Vagina (tissue), 2 donors: ENCODE measurements around the gene PHF13. TPM values are rescaled to one million over a fixed set of nuclear protein-coding genes. Genes with fewer than 3 reads are reported as not detected.

Experiments used
- DNase-seq, 2 donors: peaks; one replicate each; pipeline ENCODE4 v3.0.0-alpha.2; 2017; ENCODE audit errors: extremely low spot score in 2 of 2
- H3K27ac ChIP-seq: fragments of 200-600 bp; sonication (generic); one replicate; pipeline ENCODE4 v1.5.1; 2019
- H3K27me3 ChIP-seq: fragments of 200-600 bp; sonication (generic); one replicate; pipeline ENCODE4 v1.5.1; 2019
- H3K36me3 ChIP-seq, 2 donors: fragments of 200-600 bp; sonication (generic); one replicate each; pipeline ENCODE4 v1.5.1; 2017 to 2019
- H3K4me1 ChIP-seq: fragments of 200-600 bp; sonication (generic); one replicate; pipeline ENCODE4 v1.5.1; 2019
- H3K4me3 ChIP-seq, 2 donors: fragments of 200-600 bp; sonication (generic); 1 replicate in 1 of 2; 2 replicates in 1 of 2; pipeline ENCODE4 v1.5.1; 2016 to 2019
- H3K9me3 ChIP-seq: fragments of 200-600 bp; sonication (generic); one replicate; pipeline ENCODE4 v1.5.1; 2019
- POLR2A ChIP-seq, 2 donors: fragments of 450-650 bp; IDR thresholded peaks; one replicate each; pipeline ENCODE4 v1.6.1; 2017; ENCODE audit warnings: antibody characterized with exemption in 2 of 2, mild to moderate bottlenecking in 2 of 2, moderate library complexity in 2 of 2
- POLR2AphosphoS5 ChIP-seq, 2 donors: sonication (generic); formaldehyde crosslinking; IDR thresholded peaks; one replicate each; pipeline ENCODE4 v1.9.0; 2017; ENCODE audit warnings: antibody characterized with exemption in 2 of 2, mild to moderate bottlenecking in 2 of 2, low read depth in 1 of 2; ENCODE audit not compliant: insufficient read depth in 1 of 2
- intact Hi-C: fragments of 100-400 bp; cut with DNase I; formaldehyde crosslinking; loops from one replicate; pipeline ENCODE4 v1.15.1; 2023
- total RNA-seq: library from RNA; depleted of rRNA; stranded (reverse); fragments of >200 nt; gene quantifications from one replicate; pipeline ENCODE4 v1.2.3, GENCODE V29; 2016
- TF ChIP-seq, protein P1 (sequence below), 3 experiments: fragments of 450-650 bp in 2 of 3; fragments of 200-600 bp in 1 of 3; sonication (generic) in 1 of 3; IDR thresholded peaks; one replicate each; pipeline ENCODE4 v1.5.1; 2017 to 2019; ENCODE audit warnings: antibody characterized with exemption in 3 of 3, mild to moderate bottlenecking in 2 of 3, moderate library complexity in 2 of 3

Gene PHF13
- total RNA-seq, 1 donor from 2014 or later = 21.6 TPM

DNA sequence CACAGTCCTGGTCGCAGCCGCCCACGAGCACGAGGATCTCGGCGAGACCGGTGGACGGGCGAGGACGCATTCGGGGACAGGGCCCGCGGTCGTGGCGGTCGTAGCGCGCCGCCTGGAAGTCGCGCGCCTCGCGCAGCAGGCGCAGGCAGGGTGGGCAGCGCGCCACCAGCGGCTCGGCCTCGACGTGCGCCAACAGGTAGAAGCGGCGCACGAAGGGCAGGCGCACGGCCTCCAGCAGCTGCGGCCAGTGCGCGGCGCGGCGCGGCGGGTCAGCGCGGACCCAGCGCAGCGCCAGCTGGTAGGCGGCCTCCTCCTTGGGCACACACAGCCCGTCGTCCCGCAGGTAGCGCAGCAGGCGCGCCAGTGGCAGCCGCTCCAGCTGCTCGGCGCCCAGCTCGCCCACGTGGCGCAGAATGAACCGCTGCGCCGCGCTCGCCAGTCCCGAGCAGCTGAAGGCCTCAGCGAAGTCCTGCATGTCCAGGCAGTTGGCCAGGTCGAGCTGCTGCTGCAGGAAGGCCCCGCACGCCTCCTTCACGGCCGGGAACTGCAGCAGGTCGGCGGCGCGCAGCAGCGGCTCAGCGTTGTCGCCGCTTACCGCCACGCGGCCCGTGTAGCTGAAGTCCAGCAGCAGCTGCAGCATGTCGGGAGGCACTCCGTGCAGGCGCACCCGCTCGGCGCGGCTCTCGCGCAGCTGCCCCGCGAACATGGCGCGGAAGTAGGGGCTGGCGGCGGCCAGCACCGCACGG lies 11.4 kb upstream of the PHF13 start:
- Histone ChIP-seq H3K9me3 (no peaks in the 10 kb centered on the region), H3K27ac (peak overlapping the region; percentile 98), H3K4me1 (peaks cover 59% of the 10 kb centered on the region), H3K27me3 (no peaks in the 10 kb centered on the region), H3K36me3 (peaks cover 0 to 21% of the 10 kb centered on the region in 2 donors), H3K4me3 (peak overlapping the region; percentile 59 to 74)
- intact Hi-C loops = loop anchor here (5.0 kb wide), 1 partner anchor 35 kb away; no protein-coding TSS in a partner anchor
- no peak for TF ChIP-seq POLR2AphosphoS5 (IDR thresholded peaks at IDR 0.05; ENCODE audit: insufficient read depth in 1 of 2, low read depth in 1 of 2)
- no peak for TF ChIP-seq POLR2A (IDR thresholded peaks at IDR 0.05)
- TF ChIP-seq, protein P1, sequence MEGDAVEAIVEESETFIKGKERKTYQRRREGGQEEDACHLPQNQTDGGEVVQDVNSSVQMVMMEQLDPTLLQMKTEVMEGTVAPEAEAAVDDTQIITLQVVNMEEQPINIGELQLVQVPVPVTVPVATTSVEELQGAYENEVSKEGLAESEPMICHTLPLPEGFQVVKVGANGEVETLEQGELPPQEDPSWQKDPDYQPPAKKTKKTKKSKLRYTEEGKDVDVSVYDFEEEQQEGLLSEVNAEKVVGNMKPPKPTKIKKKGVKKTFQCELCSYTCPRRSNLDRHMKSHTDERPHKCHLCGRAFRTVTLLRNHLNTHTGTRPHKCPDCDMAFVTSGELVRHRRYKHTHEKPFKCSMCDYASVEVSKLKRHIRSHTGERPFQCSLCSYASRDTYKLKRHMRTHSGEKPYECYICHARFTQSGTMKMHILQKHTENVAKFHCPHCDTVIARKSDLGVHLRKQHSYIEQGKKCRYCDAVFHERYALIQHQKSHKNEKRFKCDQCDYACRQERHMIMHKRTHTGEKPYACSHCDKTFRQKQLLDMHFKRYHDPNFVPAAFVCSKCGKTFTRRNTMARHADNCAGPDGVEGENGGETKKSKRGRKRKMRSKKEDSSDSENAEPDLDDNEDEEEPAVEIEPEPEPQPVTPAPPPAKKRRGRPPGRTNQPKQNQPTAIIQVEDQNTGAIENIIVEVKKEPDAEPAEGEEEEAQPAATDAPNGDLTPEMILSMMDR (IDR thresholded peaks at IDR 0.05) = no peak
- no peak for DNase-seq

DNA sequence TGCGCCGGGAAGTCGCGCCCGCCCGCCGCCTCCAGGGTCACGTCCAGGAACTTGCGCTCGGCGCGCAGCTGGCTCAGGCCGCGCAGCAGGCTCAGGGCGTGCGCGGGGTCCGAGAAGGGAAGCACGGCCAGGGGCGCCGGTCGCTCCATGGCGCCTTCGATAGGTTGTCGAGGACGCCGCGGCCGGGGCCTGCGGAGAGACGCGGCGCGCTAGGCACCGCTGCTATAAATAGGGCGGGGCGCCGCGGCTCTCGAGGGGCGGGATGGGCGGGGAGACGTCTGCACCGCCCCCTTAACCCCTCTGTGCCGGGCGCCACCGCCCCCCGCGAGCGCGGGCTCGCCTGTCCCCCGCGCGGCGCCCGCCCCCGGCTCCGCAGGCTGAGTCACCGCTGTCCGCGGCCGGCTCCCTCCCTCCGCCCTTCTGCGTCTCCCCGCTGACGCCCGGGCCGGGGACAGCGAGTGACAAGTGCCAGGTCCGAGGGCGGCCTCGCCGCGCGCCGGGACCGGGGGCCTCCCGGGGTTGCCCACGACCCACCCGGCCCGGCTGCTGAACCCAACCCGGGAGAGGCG lies 10.8 kb upstream of the PHF13 start, which contains the start of gene KLHL21:
Gene KLHL21, minus strand, starts transcription at position 201 of the 569 bp plus-strand sequence. Its CDS starts 52 bp downstream, at position 149.
- intact Hi-C loops = loop anchor here (5.0 kb wide), 1 partner anchor 35 kb away; no protein-coding TSS in a partner anchor
- peak within 1 kb of the TSS; percentile 98 for H3K27ac ChIP-seq
- no peaks in the 10 kb centered on the region for H3K9me3 ChIP-seq
- H3K27me3 ChIP-seq = no peaks in the 10 kb centered on the region
- peaks cover 52% of the 10 kb centered on the region for H3K4me1 ChIP-seq
- TF ChIP-seq, protein P1 (IDR thresholded peaks at IDR 0.05) = no peak
- TF ChIP-seq POLR2A (IDR thresholded peaks at IDR 0.05) = peak; percentile 4 to 72
- peak in 1 of 2 donors; percentile 91 for TF ChIP-seq POLR2AphosphoS5 (IDR thresholded peaks at IDR 0.05; ENCODE audit: insufficient read depth in 1 of 2, low read depth in 1 of 2)
- peaks cover 0 to 15% of the 10 kb centered on the region in 2 donors for H3K36me3 ChIP-seq
- DNase-seq = no peak
- peak within 1 kb of the TSS; percentile 59 to 74 for H3K4me3 ChIP-seq

DNA sequence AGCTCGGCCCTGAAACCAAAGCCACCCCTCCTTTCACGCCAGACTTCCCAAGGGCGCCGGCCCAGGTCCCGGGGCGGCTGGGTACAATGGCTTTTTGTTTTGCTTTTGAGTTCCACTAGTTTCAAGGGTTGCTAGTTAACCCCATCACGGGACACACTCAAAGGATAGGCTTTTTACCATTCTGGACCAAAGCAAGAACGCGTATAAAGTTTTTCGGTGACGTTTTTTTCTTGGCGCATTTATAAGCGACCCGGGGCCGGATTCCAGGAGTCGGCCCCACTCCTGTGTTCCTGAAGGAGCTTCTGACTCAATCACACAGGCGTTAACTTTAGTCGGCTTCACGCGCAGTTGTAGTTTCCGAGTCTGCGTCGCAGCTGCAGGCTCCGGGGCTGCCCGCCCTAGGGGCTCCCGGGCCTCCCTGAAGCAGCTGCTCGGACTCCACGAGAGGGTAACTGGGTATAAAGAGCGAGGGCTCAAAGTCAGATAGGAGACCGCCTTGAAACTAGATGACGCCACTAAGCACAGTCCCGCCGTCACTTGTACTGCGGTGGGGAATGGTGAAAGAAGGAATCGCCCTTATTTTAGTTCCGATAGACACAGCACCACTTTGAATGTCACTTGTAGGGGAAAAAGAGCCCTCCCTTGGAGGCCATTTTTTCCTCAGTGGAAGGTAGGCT lies 10.2 kb upstream of the PHF13 start:
- H3K4me3 ChIP-seq = peak overlapping the region; percentile 59 to 74
- peaks cover 0 to 9% of the 10 kb centered on the region in 2 donors for H3K36me3 ChIP-seq
- H3K4me1 ChIP-seq = peaks cover 46% of the 10 kb centered on the region
- DNase-seq = no peak
- intact Hi-C loops = loop anchor here (5.0 kb wide), 1 partner anchor 34 kb away; no protein-coding TSS in a partner anchor
- no peaks in the 10 kb centered on the region for H3K27me3 ChIP-seq
- TF ChIP-seq POLR2AphosphoS5 (IDR thresholded peaks at IDR 0.05; ENCODE audit: insufficient read depth in 1 of 2, low read depth in 1 of 2) = peak in 1 of 2 donors; percentile 81
- TF ChIP-seq, protein P1 (IDR thresholded peaks at IDR 0.05) = no peak
- no peaks in the 10 kb centered on the region for H3K9me3 ChIP-seq
- H3K27ac ChIP-seq = peak overlapping the region; percentile 98

DNA sequence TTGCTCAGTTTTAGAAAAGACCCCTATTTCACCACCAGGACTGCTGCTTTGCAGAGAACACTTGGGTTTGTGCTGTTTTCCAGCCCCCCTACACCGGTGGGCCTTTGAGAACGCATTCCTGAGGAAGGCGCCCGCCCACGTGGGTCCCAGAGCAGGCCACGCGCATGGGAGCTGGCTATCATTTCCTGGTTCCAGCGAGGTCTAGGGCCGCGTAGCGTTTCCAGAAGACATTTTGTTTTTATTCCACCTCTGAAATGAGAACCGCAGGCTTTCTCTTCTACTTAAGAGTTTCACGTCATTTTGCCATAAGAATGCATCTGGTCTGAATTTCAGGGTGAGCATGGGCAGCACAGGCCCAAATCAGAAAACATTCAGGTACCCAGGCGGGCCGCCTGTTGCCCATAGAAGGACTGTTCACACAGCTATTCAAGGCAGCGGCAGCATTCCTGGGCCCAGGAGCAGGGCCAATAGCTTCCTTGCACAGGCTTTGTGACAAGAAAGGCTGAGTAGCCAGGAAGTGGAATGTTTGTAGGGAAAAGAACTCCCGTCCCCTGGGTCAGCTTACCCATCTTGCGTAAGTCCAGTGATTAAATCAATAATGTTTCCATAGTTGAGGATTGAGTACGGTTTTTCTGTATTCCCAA lies 9.5 kb upstream of the PHF13 start:
- DNase-seq = no peak
- H3K9me3 ChIP-seq = no peaks in the 10 kb centered on the region
- intact Hi-C loops = loop anchor here (5.0 kb wide), 1 partner anchor 33 kb away; no protein-coding TSS in a partner anchor
- H3K36me3 ChIP-seq = peaks cover 0 to 3% of the 10 kb centered on the region in 2 donors
- H3K4me3 ChIP-seq = peak overlapping the region; percentile 59 to 74
- H3K4me1 ChIP-seq = peaks cover 39% of the 10 kb centered on the region
- TF ChIP-seq, protein P1 (IDR thresholded peaks at IDR 0.05) = peak in 1 of 3 experiments; percentile 16
- TF ChIP-seq POLR2AphosphoS5 (IDR thresholded peaks at IDR 0.05; ENCODE audit: insufficient read depth in 1 of 2, low read depth in 1 of 2) (peak; percentile 66 to 73), POLR2A (IDR thresholded peaks at IDR 0.05) (no peak)
- peak overlapping the region; percentile 98 for H3K27ac ChIP-seq
- no peaks in the 10 kb centered on the region for H3K27me3 ChIP-seq
